HG03135 (cell line): ENCODE data around the gene JAK3.

Source experiments
- ATAC-seq: cut with Tn5 transposase; IDR thresholded peaks from one replicate; pipeline ENCODE4 v1.9.1; 2021; ENCODE audit warnings: mild to moderate bottlenecking, moderate library complexity; ENCODE audit not compliant: unreplicated experiment

The JAK3 gene

DNA sequence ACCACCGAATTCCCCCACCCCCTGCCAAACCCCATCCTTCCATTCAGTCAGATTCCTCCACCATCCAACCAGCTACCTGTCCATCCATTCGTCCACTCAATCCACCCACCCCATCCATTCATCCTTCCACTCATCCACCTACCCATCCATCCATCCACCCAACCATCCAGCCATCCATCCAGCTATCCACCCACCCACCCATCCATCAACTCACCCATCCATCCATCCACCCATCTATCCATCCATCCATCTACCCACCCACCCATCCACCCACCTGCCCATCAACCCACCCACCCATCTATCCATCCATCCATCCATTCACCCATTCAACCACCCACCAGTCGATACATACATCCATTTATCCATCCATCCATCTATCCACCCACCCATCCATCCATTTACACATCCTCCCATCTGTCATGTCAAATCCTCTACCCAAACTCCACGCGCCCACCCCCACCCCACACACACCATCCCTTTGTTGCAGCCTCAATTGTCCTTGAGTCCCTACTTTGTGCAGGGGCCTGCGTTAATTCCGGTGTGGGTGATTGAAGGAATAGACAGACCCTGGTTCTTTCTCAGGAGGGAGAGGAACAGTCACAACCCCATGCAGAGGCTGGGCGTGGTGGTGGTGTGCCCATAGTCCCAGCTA is 18.7 kb upstream of the JAK3 start:
- ATAC-seq: no peak

DNA sequence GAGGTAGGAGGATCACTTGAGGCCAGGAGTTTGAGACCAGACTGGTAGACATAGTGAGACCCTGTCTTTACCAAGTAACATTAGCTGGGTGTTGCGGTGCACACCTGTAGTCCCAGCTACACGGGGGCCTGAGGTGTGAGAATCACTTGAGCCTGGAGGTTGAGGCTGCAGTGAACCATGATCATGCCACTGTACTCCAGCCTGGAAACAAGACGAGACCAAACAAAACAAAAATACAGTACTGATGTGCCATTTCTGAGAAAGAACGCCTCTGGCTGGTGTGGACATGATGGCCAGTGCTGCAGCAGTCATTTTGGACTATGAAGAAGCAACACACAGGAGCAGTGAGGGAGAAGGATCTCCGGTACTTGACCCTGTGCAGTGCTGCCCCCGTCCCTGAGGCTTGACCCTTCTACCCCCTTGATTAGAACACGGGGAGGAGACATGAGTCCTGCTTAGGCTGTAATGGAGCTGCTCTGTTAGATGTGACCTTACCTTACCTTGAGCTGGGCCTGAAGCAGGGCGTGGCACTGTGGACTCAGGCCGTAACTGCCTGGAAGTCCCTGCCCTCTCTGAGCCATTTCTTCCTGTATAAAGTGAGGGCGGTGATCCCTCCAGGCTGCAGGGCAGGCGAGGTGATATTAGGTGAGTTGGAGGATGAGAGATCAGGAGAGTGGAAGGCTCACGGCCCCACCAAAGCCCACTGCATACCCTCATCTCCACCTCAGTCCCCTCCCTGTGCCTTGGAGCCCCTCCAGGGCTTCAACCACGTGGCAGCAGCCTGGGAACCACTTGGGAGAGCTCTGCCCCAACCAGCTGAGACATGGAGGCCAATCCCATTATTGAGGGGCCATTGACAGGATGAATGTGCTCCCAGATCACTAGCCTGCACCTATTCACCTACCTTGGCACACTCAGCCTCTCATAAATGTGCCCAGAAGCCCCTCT is 17.9 kb upstream of the JAK3 start:
- ATAC-seq: no peak

GRCh38 chr19:17863520-17864182 is 15.9 kb upstream of the JAK3 start:
- ATAC-seq: no peak

- ATAC-seq: no peak
Measured at GRCh38 chr19:17862711-17863519, 15.1 kb upstream of the JAK3 start.

- ATAC-seq: no peak
Measured at GRCh38 chr19:17861542-17862402, 14.0 kb upstream of the JAK3 start.

- no peak for ATAC-seq
Measured at GRCh38 chr19:17860993-17861360, 13.2 kb upstream of the JAK3 start.

DNA sequence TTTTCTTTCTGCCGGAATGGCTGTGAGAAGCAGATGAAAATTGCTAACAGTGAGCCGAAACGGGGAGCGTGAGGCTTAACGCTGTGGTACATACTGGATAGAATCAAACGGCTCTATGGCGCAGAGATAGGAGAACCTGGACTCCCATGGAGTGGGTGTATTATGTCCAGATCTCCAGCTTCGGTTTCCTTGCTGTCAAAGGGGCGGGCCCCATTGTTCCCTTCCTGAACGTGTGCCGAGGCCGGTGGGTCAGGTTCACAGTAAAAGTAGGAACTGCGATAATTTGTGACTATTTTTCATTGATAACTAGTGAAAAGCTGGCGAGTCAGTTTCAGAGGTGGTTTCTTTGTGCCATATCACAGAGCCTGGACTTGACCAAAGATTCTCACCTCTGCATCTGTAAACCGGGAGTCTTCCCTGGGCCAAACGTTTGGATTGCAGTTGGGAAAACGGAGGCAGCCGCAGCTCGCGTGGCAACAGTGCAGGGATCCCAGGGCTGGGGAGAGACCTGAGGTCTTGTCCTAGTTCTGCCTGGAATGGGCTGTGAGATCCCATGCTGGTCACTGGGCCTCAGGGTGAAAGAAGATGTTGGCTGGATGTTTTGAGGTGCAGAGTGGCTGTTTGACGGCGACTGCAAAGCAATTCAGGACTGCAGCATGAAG is 12.7 kb upstream of the JAK3 start:
- ATAC-seq: no peak

DNA sequence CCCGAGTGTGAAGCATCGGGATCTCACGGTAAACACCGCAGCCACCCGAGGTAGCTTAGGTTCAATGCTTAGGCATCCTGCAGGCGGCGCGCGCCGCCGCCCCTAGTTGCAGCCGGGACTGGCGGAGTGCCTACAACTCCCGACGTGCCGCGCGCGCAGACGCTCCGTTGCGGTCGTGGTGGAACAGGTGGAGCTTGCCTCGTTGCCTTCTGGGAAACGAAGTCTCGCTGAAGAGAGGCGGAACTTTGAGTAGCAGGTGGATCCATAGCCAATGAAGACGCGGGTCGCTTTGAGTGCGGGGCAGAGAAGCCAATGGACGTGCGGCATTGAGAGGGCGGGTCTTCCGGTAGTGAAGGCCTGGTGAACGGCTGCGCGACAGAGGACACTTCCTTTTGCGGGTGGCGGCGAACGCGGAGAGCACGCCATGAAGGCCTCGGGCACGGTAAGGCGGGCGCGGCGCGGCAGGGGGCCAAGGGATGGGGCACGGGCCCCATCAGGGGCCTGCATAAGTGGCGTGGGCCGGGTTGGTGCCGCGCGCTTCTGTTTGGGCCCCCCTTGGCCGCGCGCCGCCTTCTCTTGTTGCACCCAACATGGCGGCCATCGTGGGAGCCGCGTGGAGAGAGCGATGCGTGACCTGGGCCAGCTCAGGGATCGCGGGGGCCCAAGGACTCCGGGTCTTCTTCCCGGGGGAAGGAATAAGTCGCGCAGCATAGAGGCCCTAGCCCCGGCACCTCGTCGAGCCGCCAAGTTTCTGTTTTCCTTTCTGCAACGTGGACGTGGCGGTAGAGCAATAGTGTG is 11.9 kb upstream of the JAK3 start, which contains the start of gene RPL18A:
TSS of gene RPL18A (plus strand) at position 378 of the 798 bp plus-strand sequence. CDS start at position 425, 47 bp downstream.
- ATAC-seq: peak; percentile 92

GRCh38 chr19:17855280-17856152 is 7.7 kb upstream of the JAK3 start:
- no peak for ATAC-seq

GRCh38 chr19:17854061-17854460 is 6.3 kb upstream of the JAK3 start:
- no peak for ATAC-seq

- no peak for ATAC-seq
Measured at GRCh38 chr19:17848595-17849292, 962 bp upstream of the JAK3 start.

DNA sequence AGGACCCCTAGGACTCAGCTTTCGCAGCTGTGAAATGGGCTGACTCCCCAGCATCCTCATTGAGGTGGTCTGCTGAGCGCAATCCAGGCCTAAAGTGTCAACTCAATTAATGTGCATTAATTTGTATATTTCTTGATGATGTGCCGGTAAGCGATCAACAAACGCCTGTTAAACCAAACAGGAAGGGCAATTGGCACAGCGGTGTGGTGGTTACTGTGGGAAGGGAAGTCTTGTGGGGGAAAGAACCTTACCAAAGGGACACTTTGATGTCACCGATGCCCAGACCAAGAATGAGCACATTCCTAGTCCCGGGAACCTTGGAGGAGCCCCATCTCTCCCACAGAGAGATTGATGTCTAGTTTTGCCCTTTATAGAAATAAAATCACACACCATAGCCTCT is 1.6 kb downstream of the JAK3 start:
- ATAC-seq: no peak

- no peak for ATAC-seq
Measured at GRCh38 chr19:17843908-17844490, 3.8 kb downstream of the JAK3 start.

GRCh38 chr19:17843292-17843827 is 4.4 kb downstream of the JAK3 start:
- no peak for ATAC-seq

DNA sequence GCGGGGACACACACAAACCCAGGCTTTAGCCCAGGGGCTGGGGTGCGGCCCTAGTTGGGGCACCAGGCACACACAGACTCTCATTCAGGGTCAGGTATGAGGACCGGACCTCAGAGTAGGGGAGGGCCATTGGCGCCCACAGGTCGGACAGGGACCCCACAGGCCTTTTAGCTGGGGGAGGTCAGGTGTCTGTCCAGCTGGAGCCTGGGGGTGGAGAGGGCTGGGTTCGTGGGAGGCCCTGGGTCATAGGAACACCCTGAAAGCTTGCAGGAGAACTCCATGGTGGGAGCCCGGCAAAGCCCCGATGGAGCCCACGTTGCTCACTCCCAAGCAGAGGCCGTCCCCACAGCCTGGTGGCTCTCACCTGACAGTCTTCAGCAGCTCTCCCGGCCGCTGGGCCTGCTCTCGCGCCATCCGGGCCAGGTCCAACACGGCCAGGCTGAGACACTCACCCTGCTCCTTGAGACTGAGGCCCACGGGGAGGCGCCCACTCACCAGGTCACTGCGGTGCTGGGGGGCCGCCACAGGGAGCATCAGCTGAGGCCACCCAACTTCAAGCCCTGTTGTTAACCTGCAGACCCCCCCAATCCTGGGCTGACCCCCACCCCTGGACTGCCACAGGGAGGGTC is 5.0 kb downstream of the JAK3 start:
- no peak for ATAC-seq
